MG63 (cell line): ENCODE data around the gene EGFL7. TPM values are rescaled to one million over a fixed set of nuclear protein-coding genes. Genes with fewer than 3 reads are reported as not detected.

Experiments used
- DNase-seq: peaks from one replicate; pipeline ENCODE4 v3.0.0-alpha.2; 2020
- H3K27me3 ChIP-seq: fragments of 250-450 bp; sonication (Bioruptor Pico); 2 replicates; pipeline ENCODE4 v1.5.1; 2020; ENCODE audit warnings: mild to moderate bottlenecking, moderate library complexity
- H3K36me3 ChIP-seq: fragments of 250-450 bp; sonication (Bioruptor Pico); 2 replicates; pipeline ENCODE4 v1.5.1; 2020; ENCODE audit warnings: mild to moderate bottlenecking, moderate library complexity
- H3K4me3 ChIP-seq: fragments of 250-450 bp; sonication (Bioruptor Pico); 2 replicates; pipeline ENCODE4 v1.5.1; 2020; ENCODE audit warnings: mild to moderate bottlenecking, moderate library complexity
- H3K9me3 ChIP-seq: fragments of 250-450 bp; sonication (Bioruptor Pico); 2 replicates; pipeline ENCODE4 v1.5.1; 2020; ENCODE audit warnings: mild to moderate bottlenecking, moderate library complexity
- total RNA-seq: library from RNA; depleted of rRNA; stranded (reverse); fragments of >200 nt; shearing (Covaris generic); gene quantifications from 2 replicates; pipeline ENCODE4 v1.2.3, GENCODE V29; 2014; ENCODE audit warnings: low replicate concordance; rRNA removed

EGFL7 gene
- total RNA-seq, result 24.5 and 25.9 TPM in 2 replicates

DNA sequence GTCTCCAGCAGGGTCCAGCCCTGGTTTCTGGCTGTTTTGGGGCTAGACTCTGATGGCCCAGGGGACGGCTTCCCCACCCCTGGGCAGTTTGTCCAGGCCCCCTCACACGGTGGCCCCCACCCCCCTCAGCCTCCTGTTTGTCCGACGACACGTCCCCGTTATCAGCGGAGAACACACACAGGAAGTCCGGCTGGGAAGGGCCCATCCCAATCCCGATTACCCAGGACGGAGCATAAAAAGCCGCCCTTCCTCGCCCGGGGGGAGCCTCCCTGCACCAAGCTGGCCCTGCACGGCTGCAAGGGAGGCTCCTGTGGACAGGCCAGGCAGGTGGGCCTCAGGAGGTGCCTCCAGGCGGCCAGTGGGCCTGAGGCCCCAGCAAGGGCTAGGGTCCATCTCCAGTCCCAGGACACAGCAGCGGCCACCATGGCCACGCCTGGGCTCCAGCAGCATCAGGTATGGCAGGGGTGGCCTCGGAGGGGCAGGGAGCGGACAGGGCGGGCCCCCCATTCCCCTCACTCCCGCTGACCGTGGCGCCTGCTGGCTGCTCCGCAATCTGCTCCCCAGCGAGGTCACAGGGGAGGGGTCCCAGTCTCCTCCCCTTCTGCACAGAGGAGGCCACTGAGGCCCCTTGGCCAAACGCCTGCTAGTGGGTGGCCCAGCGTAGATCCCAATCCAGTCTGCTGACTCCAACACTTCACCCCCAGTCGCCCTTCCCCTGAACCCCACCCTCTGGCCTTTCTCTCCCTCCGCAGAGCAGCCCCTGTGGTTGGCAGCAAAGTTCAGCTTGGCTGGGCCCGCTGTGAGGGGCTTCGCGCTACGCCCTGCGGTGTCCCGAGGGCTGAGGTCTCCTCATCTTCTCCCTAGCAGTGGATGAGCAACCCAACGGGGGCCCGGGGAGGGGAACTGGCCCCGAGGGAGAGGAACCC, at the start of gene EGFL7:
Gene EGFL7, plus strand, starts transcription at position 261 of the 926 bp plus-strand sequence. CDS start 5,367 bp downstream, outside the sequence.
- H3K36me3 ChIP-seq, result no peaks in the 10 kb centered on the region

DNA sequence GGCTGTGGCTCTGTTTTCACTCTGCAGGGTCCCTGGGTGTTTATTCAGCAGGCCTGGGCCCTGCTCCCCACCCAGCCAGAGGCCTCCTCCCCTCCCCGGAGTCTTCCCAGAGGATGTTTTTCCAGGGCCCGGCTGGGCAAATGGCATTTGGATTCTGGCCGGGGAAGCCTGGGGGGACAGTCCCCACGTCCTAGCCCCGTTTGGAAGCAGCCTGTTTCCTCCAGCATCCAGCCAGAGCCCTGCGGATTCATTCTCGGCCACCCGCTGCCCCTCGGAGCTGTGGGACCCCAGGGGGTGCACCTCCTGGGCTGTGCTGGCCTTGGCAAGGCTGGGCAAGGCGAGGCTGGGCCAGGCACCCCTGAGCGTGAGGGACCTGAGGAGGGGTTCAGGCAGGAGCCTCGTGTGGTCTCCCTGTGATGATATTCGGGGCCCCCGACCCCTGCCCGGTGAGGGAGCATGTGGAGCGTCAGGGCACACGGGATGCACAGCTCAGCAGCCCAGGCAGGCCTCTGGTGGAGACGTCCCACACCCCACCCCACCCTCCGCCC, 48.8 kb upstream of the EGFL7 start:
- no peaks in the 10 kb centered on the region for H3K9me3 ChIP-seq
- no peaks in the 10 kb centered on the region for H3K36me3 ChIP-seq
- DNase-seq, result no peak
- no peaks in the 10 kb centered on the region for H3K27me3 ChIP-seq
- H3K4me3 ChIP-seq, result no peak overlapping the region

More for the DNA sequence above, at the start of gene EGFL7:
- H3K27me3 ChIP-seq, result no peaks in the 10 kb centered on the region
- H3K9me3 ChIP-seq, result no peaks in the 10 kb centered on the region
- DNase-seq, result no peak
- no peak within 1 kb of the TSS for H3K4me3 ChIP-seq

- no peaks in the 10 kb centered on the region for H3K9me3 ChIP-seq
- H3K4me3 ChIP-seq, result no peak overlapping the region
- DNase-seq, result no peak
- no peaks in the 10 kb centered on the region for H3K27me3 ChIP-seq
- no peaks in the 10 kb centered on the region for H3K36me3 ChIP-seq
Measured at GRCh38 chr9:136614372-136614922, 48.3 kb upstream of the EGFL7 start.

- Histone ChIP-seq H3K36me3 (no peaks in the 10 kb centered on the region), H3K4me3 (no peak overlapping the region), H3K27me3 (no peaks in the 10 kb centered on the region), H3K9me3 (no peaks in the 10 kb centered on the region)
- DNase-seq, result no peak
Measured at GRCh38 chr9:136614967-136615623, 47.6 kb upstream of the EGFL7 start.

DNA sequence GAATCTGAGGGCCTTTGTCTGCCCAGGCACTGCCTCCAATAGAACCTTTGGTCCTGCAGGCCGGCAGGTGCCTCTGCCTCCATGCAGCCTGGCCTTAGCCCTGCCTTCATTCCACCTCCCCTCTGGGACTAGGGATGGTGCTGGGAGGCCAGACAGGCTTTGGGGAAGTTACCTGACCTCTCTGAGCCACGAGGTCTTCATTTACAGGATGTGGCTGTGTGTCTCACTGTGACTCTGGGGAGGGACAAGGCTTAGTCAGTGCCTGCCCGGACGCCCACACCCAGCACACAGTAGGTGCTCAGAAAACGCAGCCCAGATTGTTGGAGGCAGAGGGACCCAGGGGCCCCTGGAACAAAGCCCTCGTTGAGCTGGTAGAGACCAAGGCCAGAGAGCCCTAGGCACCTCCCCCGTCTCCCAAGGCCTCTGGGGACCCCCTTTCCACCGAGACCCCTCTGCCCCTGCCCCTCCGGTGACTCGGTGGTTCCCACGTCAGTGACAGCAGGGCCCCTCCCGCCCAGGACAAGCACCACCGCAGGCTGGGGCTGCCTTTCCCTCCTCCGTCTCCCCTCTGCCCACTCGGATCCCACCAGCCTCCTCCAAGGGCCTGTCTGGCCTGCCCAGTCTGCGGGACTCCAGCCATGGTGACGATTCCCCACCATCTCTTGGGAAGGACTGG, 46.9 kb upstream of the EGFL7 start:
- Histone ChIP-seq H3K27me3 (no peaks in the 10 kb centered on the region), H3K9me3 (no peaks in the 10 kb centered on the region), H3K4me3 (no peak overlapping the region), H3K36me3 (no peaks in the 10 kb centered on the region)
- no peak for DNase-seq

DNA sequence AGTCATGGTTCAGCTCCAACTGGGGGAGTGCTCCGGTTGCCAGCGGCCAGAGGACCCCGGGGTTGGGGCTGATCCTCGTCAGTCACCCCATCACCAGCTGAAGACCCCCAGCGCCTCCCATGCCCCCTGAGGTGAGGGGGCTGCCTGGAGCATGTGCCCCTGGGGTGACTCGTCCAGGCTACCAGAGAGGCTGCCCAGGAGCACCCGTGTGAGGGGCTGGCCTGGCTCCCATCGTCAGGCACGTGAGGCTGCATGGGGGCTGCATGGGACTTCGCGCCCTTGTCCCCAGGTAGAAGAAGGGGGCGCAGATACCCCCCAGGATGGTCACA, 46.4 kb upstream of the EGFL7 start:
- no peak overlapping the region for H3K4me3 ChIP-seq
- H3K27me3 ChIP-seq, result no peaks in the 10 kb centered on the region
- no peak for DNase-seq
- H3K9me3 ChIP-seq, result no peaks in the 10 kb centered on the region
- no peaks in the 10 kb centered on the region for H3K36me3 ChIP-seq

GRCh38 chr9:136616948-136617695, 45.6 kb upstream of the EGFL7 start:
- Histone ChIP-seq H3K36me3 (no peaks in the 10 kb centered on the region), H3K27me3 (no peaks in the 10 kb centered on the region), H3K4me3 (no peak overlapping the region), H3K9me3 (no peaks in the 10 kb centered on the region)
- no peak for DNase-seq

DNA sequence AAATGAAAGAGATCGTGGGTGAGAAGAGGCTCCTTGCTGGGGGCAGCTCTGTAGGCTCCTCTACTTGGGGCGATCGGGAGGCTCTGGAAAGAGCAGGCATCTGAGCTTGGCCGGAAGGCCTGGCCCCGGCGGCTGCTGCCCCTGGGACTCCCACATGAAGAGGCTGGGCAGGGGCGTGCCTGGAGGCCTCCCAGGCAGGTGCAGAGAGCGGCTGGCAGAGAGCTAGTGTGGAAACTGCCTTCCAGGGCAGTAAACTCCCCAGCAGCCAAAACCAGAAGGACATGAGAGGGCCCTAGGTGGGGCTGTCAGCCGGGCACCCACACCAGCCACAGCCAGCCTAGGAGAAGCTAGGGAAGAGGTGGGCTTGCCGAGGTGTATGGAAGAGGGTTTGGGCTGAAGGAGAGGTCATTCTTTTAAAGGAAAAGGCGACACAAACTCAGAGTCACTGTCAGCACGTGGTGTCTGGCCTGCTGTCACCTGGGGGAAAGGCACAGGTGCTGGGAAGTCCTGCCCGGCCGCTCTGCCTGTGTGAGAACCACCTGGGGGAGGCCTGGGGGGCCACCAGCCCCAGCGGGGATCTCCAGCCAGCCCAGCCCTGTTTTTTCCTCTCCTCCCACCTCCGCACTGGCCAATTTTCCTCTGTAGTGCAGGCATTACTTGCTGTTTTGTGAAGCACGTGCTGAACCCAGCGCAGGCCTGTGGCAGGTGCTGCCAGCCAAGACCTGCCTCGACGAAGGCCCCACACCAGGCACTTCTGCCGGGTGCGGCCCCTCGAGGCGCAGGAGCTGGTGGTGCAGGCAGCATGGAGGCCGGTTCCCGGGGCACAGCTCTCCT, 44.8 kb upstream of the EGFL7 start:
- no peaks in the 10 kb centered on the region for H3K36me3 ChIP-seq
- no peaks in the 10 kb centered on the region for H3K9me3 ChIP-seq
- no peaks in the 10 kb centered on the region for H3K27me3 ChIP-seq
- no peak for DNase-seq
- H3K4me3 ChIP-seq, result no peak overlapping the region

DNA sequence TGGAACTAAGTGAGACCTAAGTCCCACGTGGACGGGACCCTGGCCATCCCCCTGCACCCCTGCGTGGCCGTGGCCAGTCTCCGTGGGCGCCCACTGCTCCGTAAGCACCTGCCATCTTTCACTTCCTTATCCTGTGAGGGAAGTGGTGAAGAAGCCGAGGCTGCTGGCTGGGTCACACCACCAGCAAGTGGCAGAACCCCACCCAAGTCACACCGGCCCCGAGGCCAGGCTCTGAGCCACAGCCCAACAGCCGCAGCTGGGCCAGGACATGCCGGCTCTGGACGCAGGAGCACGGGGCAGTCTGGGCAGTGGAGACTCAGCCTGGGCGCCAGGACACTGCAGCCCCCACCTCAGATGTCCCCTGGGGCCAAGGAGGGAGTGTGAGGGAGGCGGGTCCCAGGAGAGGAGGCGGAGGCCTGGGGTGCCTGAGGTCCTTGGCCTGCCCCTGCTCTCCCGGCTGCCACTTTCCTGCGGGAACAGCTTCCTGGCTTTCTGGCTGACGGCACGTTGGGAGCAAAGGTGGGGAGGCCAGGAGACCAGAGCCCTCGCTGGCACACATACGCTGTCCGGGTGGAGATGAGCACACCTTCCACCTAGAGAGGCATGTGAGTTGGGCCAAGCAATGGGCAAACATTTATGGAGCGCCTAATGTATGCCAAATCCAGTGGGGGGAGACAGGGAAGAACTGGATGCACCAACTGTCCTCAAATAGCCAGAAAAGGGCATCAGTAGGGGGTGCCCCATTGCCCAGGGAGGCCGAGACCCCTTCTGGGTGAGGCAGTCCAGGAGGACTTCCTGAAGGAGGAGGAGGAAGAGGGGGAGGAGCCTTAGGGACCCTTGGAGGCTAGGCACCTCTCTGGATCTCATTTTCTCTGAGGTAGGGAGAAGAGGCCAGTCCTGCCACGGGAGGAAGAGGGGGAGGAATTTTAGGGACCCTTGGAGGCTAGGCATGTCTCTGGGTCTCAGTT, 43.9 kb upstream of the EGFL7 start:
- Histone ChIP-seq H3K36me3 (no peaks in the 10 kb centered on the region), H3K9me3 (no peaks in the 10 kb centered on the region), H3K27me3 (no peaks in the 10 kb centered on the region), H3K4me3 (no peak overlapping the region)
- no peak for DNase-seq

GRCh38 chr9:136619742-136620440, 42.8 kb upstream of the EGFL7 start:
- H3K9me3 ChIP-seq, result no peaks in the 10 kb centered on the region
- DNase-seq, result no peak

DNA sequence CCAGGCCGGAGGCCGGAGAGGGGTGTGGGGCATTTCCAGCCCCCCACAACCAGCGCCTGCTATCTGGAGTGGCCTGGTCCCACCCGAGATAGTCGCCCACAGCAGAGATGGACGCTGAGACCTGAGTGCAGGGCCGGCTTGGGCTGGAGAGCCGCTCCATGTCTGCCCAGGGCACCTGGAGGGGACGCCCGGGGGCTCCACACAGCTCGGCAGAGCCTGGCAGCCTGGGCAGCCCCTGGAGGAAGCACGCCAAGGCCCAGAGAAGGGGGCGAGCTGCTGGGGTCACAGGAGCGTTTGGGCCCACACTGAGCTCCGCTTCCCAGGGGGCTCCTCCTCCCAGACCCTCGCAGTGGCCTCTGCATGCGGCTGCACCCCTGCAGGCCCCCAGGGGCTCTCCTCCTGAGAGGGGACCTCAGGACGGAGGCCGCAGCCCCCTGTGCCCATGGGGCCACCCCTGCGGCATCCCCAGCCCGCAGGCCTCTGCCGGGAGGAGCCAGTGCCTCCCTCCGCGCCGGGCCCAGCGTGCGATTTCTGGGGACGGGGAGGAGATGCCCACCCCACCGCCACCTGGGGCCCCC, 42.2 kb upstream of the EGFL7 start:
- Histone ChIP-seq H3K9me3 (no peaks in the 10 kb centered on the region), H3K36me3 (no peaks in the 10 kb centered on the region), H3K27me3 (no peaks in the 10 kb centered on the region), H3K4me3 (no peak overlapping the region)
- no peak for DNase-seq

More at GRCh38 chr9:136619742-136620440, 42.8 kb upstream of the EGFL7 start:
- H3K27me3 ChIP-seq, result no peaks in the 10 kb centered on the region
- H3K4me3 ChIP-seq, result no peak overlapping the region
- H3K36me3 ChIP-seq, result no peaks in the 10 kb centered on the region

GRCh38 chr9:136621019-136621733, 41.5 kb upstream of the EGFL7 start:
- Histone ChIP-seq H3K4me3 (no peak overlapping the region), H3K9me3 (no peaks in the 10 kb centered on the region), H3K36me3 (no peaks in the 10 kb centered on the region), H3K27me3 (no peaks in the 10 kb centered on the region)
- DNase-seq, result no peak

- no peaks in the 10 kb centered on the region for H3K36me3 ChIP-seq
- DNase-seq, result no peak
- H3K27me3 ChIP-seq, result no peaks in the 10 kb centered on the region
- no peaks in the 10 kb centered on the region for H3K9me3 ChIP-seq
- no peak overlapping the region for H3K4me3 ChIP-seq
Measured at GRCh38 chr9:136621734-136622093, 41.0 kb upstream of the EGFL7 start.
